GDM1 (cell line): ENCODE data around the gene AMBN.
"Not testable (repeated sequence)": the region's sequence is repeated elsewhere in the genome, so short reads cannot be mapped to it uniquely, and the experiment has no call there.

ENCODE experiments used
- DNase-seq: peaks from one replicate; lab custom pipeline; 2025; lab: John Stamatoyannopoulos, UW

The AMBN gene

GRCh38 chr4:70608324-70608723 is 16.3 kb downstream of the AMBN start:
- DNase-seq = no peak

GRCh38 chr4:70613306-70614183 is 21.5 kb downstream of the AMBN start:
- DNase-seq = no peak

- DNase-seq = no peak
Measured at GRCh38 chr4:70614184-70614555, 22.1 kb downstream of the AMBN start.

- DNase-seq = no peak
Measured at GRCh38 chr4:70619288-70619687, 27.2 kb downstream of the AMBN start.

- DNase-seq = no peak
Measured at GRCh38 chr4:70619778-70620177, 27.7 kb downstream of the AMBN start.

DNA sequence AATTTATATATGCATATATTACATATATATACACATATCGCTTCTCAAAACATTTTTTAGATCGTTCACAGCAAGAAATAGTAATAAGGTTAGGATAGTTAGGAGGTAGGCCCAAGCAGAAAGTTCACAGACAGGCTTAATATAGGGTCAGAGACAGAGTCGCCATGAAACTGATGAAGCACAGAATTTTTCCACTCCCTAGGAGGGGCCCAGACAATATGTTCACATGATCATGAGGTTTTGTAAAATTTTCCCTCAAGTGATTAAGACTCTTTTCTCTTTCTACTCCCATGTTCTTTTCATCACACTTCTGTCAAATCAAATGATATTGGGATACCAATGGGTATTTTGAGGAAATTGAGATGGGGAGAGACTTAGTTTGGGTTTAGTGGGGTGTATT is 31.3 kb downstream of the AMBN start:
- no peak for DNase-seq

GRCh38 chr4:70624226-70624793 is 32.3 kb downstream of the AMBN start:
- DNase-seq = no peak

GRCh38 chr4:70627620-70628019 is 35.6 kb downstream of the AMBN start:
- no peak for DNase-seq

- no peak for DNase-seq
Measured at GRCh38 chr4:70628444-70628843, 36.4 kb downstream of the AMBN start, which contains the start of gene ENAM. TSS of gene ENAM (plus strand) at chr4:70628744. CDS start at chr4:70629501, 757 bp downstream.

DNA sequence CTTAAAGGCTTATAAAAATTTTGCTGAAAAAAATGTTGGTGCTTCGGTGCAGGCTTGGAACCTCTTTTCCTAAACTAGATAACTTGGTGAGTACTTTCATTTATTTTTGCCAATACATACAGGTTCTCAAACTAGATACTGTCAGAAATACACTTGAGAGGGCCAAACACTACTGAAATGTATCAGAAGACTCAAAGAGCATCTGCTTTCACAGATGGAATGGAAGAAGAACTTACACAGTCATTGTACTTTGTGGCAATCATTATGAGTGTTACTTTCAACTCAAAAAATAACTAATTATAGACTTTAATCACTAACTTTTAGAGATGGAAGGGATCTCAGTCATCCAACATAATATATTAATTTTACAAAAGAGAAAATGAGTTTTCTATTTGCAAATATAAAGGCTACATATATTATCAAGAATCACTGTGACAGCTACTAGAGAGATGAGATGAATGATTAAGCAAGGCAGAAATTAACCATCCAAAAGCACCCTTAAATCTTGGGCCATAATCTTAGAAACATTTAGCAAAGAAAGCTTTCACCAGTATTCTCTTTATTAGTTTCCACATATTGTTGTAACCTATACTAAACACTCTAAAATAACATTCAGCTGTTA is 37.5 kb downstream of the AMBN start:
- DNase-seq = no peak

DNA sequence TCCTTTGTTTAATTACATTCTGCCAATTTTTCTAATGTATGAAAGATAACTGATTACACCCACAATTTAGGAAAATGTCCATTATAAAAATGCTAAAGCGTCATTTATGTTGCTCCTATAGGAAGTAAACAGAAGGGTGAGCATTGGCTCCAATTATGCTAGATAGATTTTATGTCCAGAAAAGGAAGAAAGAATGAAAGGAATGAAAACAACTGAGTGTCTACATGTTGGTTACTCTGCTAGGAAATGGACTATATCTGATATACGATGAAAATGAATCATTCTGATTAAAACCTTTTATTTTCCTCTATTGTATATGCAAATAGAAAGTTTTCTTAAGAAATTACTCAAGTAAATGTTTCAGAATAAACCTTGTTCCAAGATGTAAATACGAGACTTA is 38.1 kb downstream of the AMBN start:
- DNase-seq = no peak

DNA sequence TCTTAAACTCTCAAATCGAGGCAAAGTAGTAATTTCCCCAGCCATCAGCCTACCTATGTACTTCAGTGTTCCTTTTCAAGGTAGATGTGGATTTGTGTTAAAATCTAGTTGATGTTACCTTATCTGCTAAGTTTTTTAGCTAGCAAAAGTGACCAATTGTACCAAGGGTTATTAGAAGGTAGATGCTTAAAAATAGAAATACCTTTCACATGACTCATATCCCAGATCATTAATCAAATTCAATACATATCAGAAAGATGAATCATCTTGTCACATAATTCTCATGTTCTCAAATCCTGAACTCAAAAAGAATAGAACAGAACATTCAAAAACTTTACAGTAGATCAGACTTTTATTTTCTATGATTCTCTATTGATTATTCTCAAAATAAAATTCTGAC is 40.0 kb downstream of the AMBN start:
- DNase-seq = no peak

DNA sequence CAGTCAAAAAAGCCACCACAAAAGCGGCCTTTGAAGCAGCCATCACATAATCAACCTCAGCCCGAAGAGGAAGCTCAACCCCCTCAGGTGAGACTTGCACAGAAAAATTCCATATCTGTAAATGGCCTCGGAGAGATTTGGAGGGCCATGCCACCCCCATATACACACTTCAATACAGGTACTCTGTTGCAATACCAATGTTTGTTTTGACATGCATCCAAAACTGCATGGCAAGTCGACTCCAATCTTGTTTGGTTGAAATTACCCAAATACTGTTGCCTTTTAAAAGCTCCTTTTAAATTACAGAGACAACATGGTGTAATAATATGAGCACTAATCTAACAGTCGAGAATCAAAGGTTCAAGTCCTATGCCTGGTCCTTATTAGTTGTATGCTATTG is 42.4 kb downstream of the AMBN start:
- no peak for DNase-seq

DNA sequence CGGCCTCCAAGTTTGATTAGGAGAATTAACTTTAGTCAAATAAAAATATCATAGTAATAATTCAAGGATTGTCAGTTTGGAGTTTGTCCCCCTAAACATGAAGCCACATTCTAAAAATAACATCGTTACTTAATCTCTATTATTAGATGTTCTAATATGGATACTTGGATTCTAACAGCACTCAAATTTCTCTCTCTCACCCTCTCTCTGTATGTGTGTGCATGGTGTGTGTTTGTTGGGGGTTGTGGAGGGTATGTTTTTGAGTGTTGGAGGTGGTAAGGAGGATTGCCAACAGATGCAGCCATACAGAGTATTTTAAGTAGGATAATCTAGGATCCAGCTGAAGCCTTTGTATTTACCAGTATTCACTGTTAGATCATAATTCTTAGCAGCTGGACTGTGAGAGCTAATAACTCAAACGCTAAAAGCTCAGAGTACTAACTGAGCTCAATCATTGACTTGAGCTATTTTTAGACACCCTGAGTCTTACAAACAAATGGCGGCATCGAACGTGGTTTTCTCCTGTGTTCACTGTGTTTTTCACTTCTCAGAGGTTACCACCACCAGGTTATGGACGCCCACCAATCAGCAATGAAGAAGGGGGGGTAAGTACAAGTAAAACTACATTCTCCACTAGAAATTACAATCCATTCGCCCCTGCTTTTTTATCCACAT is 45.3 kb downstream of the AMBN start:
- no peak for DNase-seq

DNA sequence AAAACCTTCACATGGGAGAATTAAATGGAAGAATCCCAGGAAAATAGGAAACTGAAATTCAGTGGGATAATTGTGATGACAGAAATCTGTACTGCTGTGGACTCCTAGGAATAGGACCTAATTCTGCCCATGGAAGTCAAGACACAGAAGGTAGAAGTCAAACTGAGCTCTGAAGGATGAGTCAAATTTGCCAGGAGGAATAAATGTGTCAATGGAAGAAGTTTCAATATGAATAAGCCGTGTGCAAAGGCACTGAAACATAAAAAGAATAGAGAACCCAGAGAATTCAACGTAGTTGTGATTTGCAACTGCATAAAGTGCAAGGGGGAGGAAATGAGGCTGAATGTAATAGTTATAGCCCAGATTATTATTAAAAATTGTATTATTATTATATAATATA is 48.1 kb downstream of the AMBN start:
- no peak for DNase-seq

DNA sequence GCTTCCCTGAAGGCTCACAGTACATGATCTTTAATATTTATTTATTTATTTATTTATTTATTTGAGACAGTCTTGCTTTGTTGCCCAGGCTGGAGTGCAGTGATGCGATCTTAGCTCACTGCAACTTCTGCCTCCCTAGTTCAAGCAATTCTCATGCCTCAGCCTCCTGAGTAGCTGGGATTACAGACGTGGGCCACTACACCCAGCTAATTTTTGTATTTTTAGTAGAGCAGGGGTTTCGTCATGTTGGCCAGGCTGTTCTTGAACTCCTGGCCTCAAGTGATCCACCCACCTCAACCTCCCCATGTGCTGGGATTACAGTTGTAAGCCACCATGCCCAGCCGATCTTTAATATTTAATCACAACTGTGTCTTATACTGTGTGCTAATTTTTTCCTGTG is 58.7 kb downstream of the AMBN start:
- not testable (repeated sequence) for DNase-seq

- no peak for DNase-seq
Measured at GRCh38 chr4:70651864-70652506, 59.9 kb downstream of the AMBN start.

DNA sequence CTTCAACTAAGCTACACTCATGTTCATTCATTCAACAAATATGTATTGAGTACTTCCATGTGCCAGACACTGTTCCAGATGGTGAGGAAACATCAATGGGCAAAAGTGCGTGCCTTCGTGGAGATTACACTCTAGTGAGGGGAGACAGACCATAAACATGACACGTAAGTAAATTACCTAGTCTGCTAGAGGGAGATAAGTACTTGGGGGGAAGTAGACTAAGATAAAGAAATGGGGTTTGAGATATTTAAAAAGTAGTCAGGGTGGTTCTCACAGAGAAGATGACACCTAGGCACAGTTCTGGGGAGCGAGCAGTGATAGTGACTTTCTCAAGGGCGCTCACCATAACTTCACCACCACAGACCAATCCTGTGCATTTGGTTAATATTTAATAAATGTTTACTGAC is 62.6 kb downstream of the AMBN start:
- DNase-seq = no peak
